A375 (cell line): Measurements from ENCODE around the gene PRAMEF25. TPM values are rescaled to one million over a fixed set of nuclear protein-coding genes. Genes with fewer than 3 reads are reported as not detected.

Experiments
- total RNA-seq: library from RNA; depleted of rRNA; stranded (reverse); fragments of >200 nt; shearing (Covaris generic); gene quantifications from 2 replicates; pipeline ENCODE4 v1.2.3, GENCODE V29; 2014; rRNA removed

Gene PRAMEF25
- total RNA-seq: not detected in 2 replicates

GRCh38 chr1:13070474-13070873 lies at the start of gene PRAMEF25:
PRAMEF25 (plus strand) TSS chr1:13070774; CDS start chr1:13073694, 2,920 bp downstream.

DNA sequence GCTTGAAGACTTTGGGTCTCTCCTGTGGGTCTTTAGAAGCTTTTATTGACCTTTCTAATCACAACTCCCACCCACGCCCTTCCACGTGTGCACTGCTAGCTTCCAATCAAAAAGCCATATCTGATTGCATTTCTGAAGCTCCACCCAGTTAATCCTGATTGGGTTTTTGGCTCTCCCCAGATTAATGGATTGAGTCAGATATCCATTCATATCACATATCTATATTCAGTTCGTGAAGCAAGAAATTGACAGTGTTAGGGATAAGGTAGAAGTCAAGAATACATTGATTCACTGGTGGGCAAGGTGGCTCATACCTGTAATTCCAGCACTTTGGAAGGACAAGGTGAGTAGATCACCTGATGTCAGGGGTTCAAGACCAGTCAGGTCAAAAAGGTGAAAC lies 14.1 kb upstream of the PRAMEF25 start, which contains the start of gene PRAMEF27:
Gene PRAMEF27, minus strand, starts transcription at position 101 of the 400 bp plus-strand sequence. CDS start 2,916 bp downstream, outside the sequence.

DNA sequence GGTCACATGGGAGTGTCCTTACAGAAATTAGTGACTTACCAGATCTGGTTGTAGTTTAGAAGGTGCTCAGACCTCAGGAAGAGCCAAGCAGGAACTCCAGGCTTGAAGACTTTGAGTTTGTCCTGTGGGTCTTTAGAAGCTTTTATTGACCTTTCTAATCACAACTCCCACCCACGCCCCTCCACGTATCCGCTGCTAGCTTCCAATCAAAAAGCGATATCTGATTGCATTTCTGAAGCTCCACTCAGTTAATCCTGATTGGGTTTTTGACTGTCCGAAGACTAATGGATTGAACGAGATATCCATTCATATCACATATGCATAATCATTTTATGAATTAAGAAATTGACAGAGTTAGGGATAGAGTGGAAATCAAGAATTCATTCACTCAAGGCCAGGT lies 46.2 kb downstream of the PRAMEF25 start, which contains the start of gene HNRNPCL2:
Gene HNRNPCL2, minus strand, starts transcription at position 101 of the 400 bp plus-strand sequence. CDS start 454 bp downstream, outside the sequence.

Other genes with a start within 250 kb of the PRAMEF25 start
- gene PRAMEF11, start 239.4 kb upstream of the PRAMEF25 start, total RNA-seq: not detected in 2 replicates
- gene HNRNPCL1, start 222.1 kb upstream of the PRAMEF25 start, total RNA-seq: not detected in 2 replicates
- not detected in 2 replicates for gene PRAMEF2, start 213.7 kb upstream of the PRAMEF25 start, total RNA-seq
- 0.11 TPM in 1 of 2 replicates, not detected in the other for gene PRAMEF4, start 184.6 kb upstream of the PRAMEF25 start, total RNA-seq
- not detected in 2 replicates for gene PRAMEF10, start 172.5 kb upstream of the PRAMEF25 start, total RNA-seq
- not detected in 2 replicates for gene PRAMEF7, start 154.2 kb upstream of the PRAMEF25 start, total RNA-seq
- not detected in 2 replicates for gene PRAMEF6, start 123.2 kb upstream of the PRAMEF25 start, total RNA-seq
- not detected in 2 replicates for gene PRAMEF27, start 14.2 kb upstream of the PRAMEF25 start, total RNA-seq
- gene HNRNPCL3, start 10.0 kb upstream of the PRAMEF25 start, total RNA-seq: not detected in 2 replicates
- gene HNRNPCL2, start 46.1 kb downstream of the PRAMEF25 start, total RNA-seq: not detected in 2 replicates
- gene PRAMEF26, start 85.2 kb downstream of the PRAMEF25 start, total RNA-seq: not detected in 2 replicates
- not detected in 2 replicates for gene HNRNPCL4, start 94.9 kb downstream of the PRAMEF25 start, total RNA-seq
- gene PRAMEF9, start 101.1 kb downstream of the PRAMEF25 start, total RNA-seq: not detected in 2 replicates
- gene PRAMEF13, start 130.6 kb downstream of the PRAMEF25 start, total RNA-seq: not detected in 2 replicates
- gene PRAMEF18, start 155.4 kb downstream of the PRAMEF25 start, total RNA-seq: not detected in 2 replicates
- not detected in 2 replicates for gene PRAMEF5, start 183.4 kb downstream of the PRAMEF25 start, total RNA-seq
- not detected in 2 replicates for gene PRAMEF8, start 214.4 kb downstream of the PRAMEF25 start, total RNA-seq
- gene PRAMEF33, start 232.8 kb downstream of the PRAMEF25 start, total RNA-seq: not detected in 2 replicates
- not detected in 2 replicates for gene PRAMEF15, start 244.8 kb downstream of the PRAMEF25 start, total RNA-seq